Mesenchymal stem cell (in vitro differentiated cells and primary cell): ENCODE measurements around the gene SYTL2.

ENCODE experiments used
- DNase-seq: peaks from one replicate; pipeline ENCODE4 v3.0.0-alpha.2; 2013
- H2AFZ ChIP-seq: one replicate; pipeline ENCODE4 v1.6.1; 2013; ENCODE audit warnings: low read depth, mild to moderate bottlenecking, control low read depth, inconsistent platforms, low read length, moderate library complexity
- H2AK5ac ChIP-seq: 2 replicates; pipeline ENCODE4 v1.6.1; 2013; ENCODE audit warnings: low read length, moderate library complexity, mild to moderate bottlenecking, inconsistent platforms; ENCODE audit not compliant: severe bottlenecking
- H2BK120ac ChIP-seq: one replicate; pipeline ENCODE4 v1.6.1; 2013; ENCODE audit warnings: low read depth, mild to moderate bottlenecking, inconsistent platforms, low read length, moderate library complexity
- H2BK12ac ChIP-seq, 2 experiments: one replicate each; pipeline ENCODE4 v1.6.1; 2013; ENCODE audit warnings: inconsistent platforms in 2 of 2, low read length in 2 of 2, mild to moderate bottlenecking in 2 of 2, moderate library complexity in 2 of 2, control low read depth in 1 of 2
- H2BK15ac ChIP-seq: one replicate; pipeline ENCODE4 v1.6.1; 2013; ENCODE audit warnings: mild to moderate bottlenecking, low read depth, inconsistent platforms; ENCODE audit not compliant: poor library complexity, severe bottlenecking
- H2BK5ac ChIP-seq: 2 replicates; pipeline ENCODE4 v1.6.1; 2013; ENCODE audit warnings: low read depth, mild to moderate bottlenecking, low read length, control low read depth, inconsistent platforms; ENCODE audit not compliant: poor library complexity, severe bottlenecking
- H3K14ac ChIP-seq, 2 experiments: one replicate each; pipeline ENCODE4 v1.6.1; 2013; ENCODE audit warnings: inconsistent platforms in 2 of 2, low read length in 2 of 2, control low read depth in 1 of 2, mild to moderate bottlenecking in 1 of 2, moderate library complexity in 1 of 2
- H3K18ac ChIP-seq, 2 experiments: one replicate each; pipeline ENCODE4 v1.6.1; 2013; ENCODE audit warnings: inconsistent platforms in 2 of 2, low read length in 2 of 2, control low read depth in 1 of 2, low read depth in 1 of 2, mild to moderate bottlenecking in 1 of 2
- H3K23ac ChIP-seq, 2 experiments: one replicate each; pipeline ENCODE4 v1.6.1; 2013; ENCODE audit warnings: inconsistent platforms in 2 of 2, low read length in 2 of 2, mild to moderate bottlenecking in 2 of 2, moderate library complexity in 2 of 2, control low read depth in 1 of 2
- H3K27ac ChIP-seq: 2 replicates; pipeline ENCODE4 v1.5.1; 2013; ENCODE audit warnings: mild to moderate bottlenecking, moderate library complexity, low read length, control low read depth, inconsistent platforms; ENCODE audit not compliant: poor library complexity, severe bottlenecking
- H3K27me3 ChIP-seq, 2 experiments: 2 replicates each; pipeline versions ENCODE4 v1.6.1 to v1.7.0; 2013; ENCODE audit warnings: low read length in 2 of 2, mild to moderate bottlenecking in 2 of 2, moderate library complexity in 2 of 2, control low read depth in 1 of 2, inconsistent platforms in 1 of 2; ENCODE audit not compliant: control insufficient read depth in 1 of 2, insufficient read depth in 1 of 2
- H3K36me3 ChIP-seq, 2 experiments: 2 replicates each; pipeline versions ENCODE4 v1.6.1 to v1.7.0; 2013; ENCODE audit warnings: low read length in 2 of 2, control low read depth in 1 of 2, inconsistent platforms in 1 of 2, low read depth in 1 of 2, mild to moderate bottlenecking in 1 of 2; ENCODE audit not compliant: insufficient read depth in 2 of 2, control insufficient read depth in 1 of 2
- H3K4ac ChIP-seq, 2 experiments: one replicate each; pipeline ENCODE4 v1.6.1; 2013; ENCODE audit warnings: inconsistent platforms in 2 of 2, low read length in 2 of 2, mild to moderate bottlenecking in 2 of 2, moderate library complexity in 2 of 2, control low read depth in 1 of 2, low read depth in 1 of 2
- H3K4me1 ChIP-seq: 2 replicates; pipeline ENCODE4 v1.6.1; 2013; ENCODE audit warnings: low read depth, low read length, control low read depth; ENCODE audit not compliant: control insufficient read depth, insufficient read depth
- H3K4me2 ChIP-seq: 2 replicates; pipeline ENCODE4 v1.6.1; 2013; ENCODE audit warnings: low read length, mild to moderate bottlenecking, inconsistent platforms; ENCODE audit not compliant: poor library complexity, severe bottlenecking
- H3K4me3 ChIP-seq, 2 experiments: 2 replicates each; pipeline versions ENCODE4 v1.5.1 to v1.7.0; 2013; ENCODE audit warnings: low read length in 2 of 2, mild to moderate bottlenecking in 2 of 2, control low read depth in 1 of 2, low read depth in 1 of 2; ENCODE audit not compliant: insufficient read depth in 1 of 2
- H3K79me1 ChIP-seq: replicated peaks from 2 replicates; pipeline ENCODE4 v1.6.1; 2013; ENCODE audit warnings: mild to moderate bottlenecking, control low read depth, low read length, inconsistent platforms; ENCODE audit not compliant: poor library complexity, severe bottlenecking
- H3K9ac ChIP-seq: 2 replicates; pipeline ENCODE4 v1.7.0; 2013; ENCODE audit warnings: mild to moderate bottlenecking, low read length, moderate library complexity
- H3K9me3 ChIP-seq: 2 replicates; pipeline ENCODE4 v1.7.0; 2013; ENCODE audit warnings: mild to moderate bottlenecking, low read length; ENCODE audit not compliant: control insufficient read depth
- H4K8ac ChIP-seq: one replicate; pipeline ENCODE4 v1.6.1; 2013; ENCODE audit warnings: inconsistent platforms, mild to moderate bottlenecking, low read length, moderate library complexity
- H4K91ac ChIP-seq: one replicate; pipeline ENCODE4 v1.6.1; 2013; ENCODE audit warnings: mild to moderate bottlenecking, low read length, inconsistent platforms
- WGBS: methylation state at CpG from one replicate; pipeline ENCODE4 v1.1.7; 2013; ENCODE audit warnings: mixed read lengths; 5-methylcytosine and 5-hydroxymethylcytosine counted together

Gene SYTL2

DNA sequence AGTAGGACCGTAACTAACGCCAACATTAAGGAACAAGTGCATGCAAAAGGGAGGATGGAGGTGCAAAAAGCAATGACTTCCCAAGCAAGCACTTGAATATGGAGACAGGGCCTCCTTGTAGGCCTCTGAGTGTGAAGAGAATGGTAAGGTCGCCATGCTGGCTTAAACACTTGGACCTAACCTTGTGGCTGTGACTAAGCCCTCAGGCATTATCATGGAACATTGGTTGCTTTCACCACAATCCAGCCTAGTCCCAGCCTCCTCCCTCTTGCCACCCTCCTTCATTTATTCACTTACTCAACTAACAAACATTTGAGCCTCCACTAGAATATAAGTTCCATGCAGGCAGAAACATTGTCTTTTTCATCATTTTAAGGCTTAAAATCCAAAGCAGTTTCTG, 11.9 kb upstream of the SYTL2 start:
- no peak overlapping the region for H2BK5ac ChIP-seq
- no peak overlapping the region for H2BK120ac ChIP-seq
- H3K9me3 ChIP-seq = no peaks in the 10 kb centered on the region
- H4K8ac ChIP-seq = no peak overlapping the region
- H4K91ac ChIP-seq = no peak overlapping the region
- H3K9ac ChIP-seq = no peak overlapping the region
- no peak overlapping the region for H2BK12ac ChIP-seq
- H3K4me1 ChIP-seq = peaks cover 8% of the 10 kb centered on the region
- 90% methylated on average over 3 of the region's 3 CpGs for WGBS
- H2AFZ ChIP-seq = no peak overlapping the region
- H3K23ac ChIP-seq = no peak overlapping the region
- no peaks in the 10 kb centered on the region for H3K27me3 ChIP-seq
- H2BK15ac ChIP-seq = no peak overlapping the region
- no peaks in the 10 kb centered on the region for H3K36me3 ChIP-seq
- H3K27ac ChIP-seq = no peak overlapping the region
- H2AK5ac ChIP-seq = no peak overlapping the region
- no peaks in the 10 kb centered on the region for H3K79me1 ChIP-seq
- H3K18ac ChIP-seq = no peak overlapping the region
- no peak overlapping the region for H3K4ac ChIP-seq
- H3K14ac ChIP-seq = no peak overlapping the region
- peak; percentile 64 for DNase-seq
- H3K4me3 ChIP-seq = no peak overlapping the region
- no peak overlapping the region for H3K4me2 ChIP-seq

DNA sequence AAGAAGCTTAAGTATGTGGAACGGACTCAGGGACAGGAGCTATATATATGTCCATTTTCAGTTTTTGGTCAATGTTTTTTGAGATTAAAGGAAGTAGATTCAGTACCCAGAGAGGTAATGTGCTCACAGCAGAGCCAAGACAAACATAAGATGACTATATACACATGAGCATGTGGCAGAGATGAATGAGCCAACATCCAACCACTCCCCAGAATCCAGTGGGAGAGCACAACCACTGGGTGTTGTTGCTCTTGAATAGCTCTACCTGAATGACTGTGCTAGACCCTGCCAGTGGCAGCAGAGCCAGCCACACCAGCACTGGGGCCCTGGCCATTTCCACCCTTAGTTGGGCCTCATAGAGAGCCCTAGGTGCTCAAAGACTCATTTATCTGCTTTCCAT, 10.7 kb upstream of the SYTL2 start:
- Histone ChIP-seq H3K79me1 (no peaks in the 10 kb centered on the region), H2BK12ac (no peak overlapping the region), H3K27me3 (no peaks in the 10 kb centered on the region), H3K36me3 (no peaks in the 10 kb centered on the region), H2BK15ac (no peak overlapping the region), H3K23ac (no peak overlapping the region), H3K14ac (peak overlapping the region in 1 of 2 experiments; percentile 76), H3K18ac (no peak overlapping the region), H4K91ac (no peak overlapping the region), H2AFZ (no peak overlapping the region), H3K4me3 (no peak overlapping the region), H2BK120ac (no peak overlapping the region), H2BK5ac (no peak overlapping the region), H4K8ac (no peak overlapping the region), H3K9ac (no peak overlapping the region), H3K27ac (no peak overlapping the region), H3K4ac (no peak overlapping the region), H3K4me1 (peaks cover 8% of the 10 kb centered on the region), H2AK5ac (no peak overlapping the region), H3K9me3 (no peaks in the 10 kb centered on the region), H3K4me2 (no peak overlapping the region)
- 90% methylated on average over 1 of the region's 1 CpG for WGBS
- no peak for DNase-seq

DNA sequence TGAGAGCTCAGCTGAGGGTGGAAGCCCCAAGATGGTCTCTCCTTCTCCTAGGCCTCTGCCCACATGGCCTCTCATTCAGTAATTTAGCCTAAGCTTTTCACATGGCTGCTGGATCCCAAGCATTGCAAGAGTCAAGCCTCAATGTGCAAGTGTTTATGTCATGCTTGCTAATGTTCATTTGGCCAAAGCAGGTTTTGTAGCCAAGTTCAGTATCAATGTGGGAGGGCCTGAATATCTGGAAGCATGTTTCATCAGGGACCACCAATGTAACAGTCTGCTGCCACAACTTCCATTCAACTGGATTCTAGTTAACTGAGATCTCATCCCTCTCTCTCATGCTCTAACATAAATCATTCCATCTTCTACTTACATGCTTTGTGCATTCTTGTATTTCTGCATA, 8.5 kb upstream of the SYTL2 start:
- Histone ChIP-seq H3K4ac (no peak overlapping the region), H4K8ac (no peak overlapping the region), H3K79me1 (no peaks in the 10 kb centered on the region), H2AK5ac (no peak overlapping the region), H3K36me3 (no peaks in the 10 kb centered on the region), H4K91ac (no peak overlapping the region), H3K27me3 (no peaks in the 10 kb centered on the region), H3K27ac (no peak overlapping the region), H3K9me3 (no peaks in the 10 kb centered on the region), H2BK15ac (no peak overlapping the region), H3K23ac (no peak overlapping the region), H3K18ac (no peak overlapping the region), H2BK5ac (no peak overlapping the region), H2BK12ac (no peak overlapping the region), H2BK120ac (no peak overlapping the region), H3K14ac (no peak overlapping the region), H2AFZ (no peak overlapping the region), H3K9ac (no peak overlapping the region), H3K4me2 (no peak overlapping the region), H3K4me3 (no peak overlapping the region), H3K4me1 (peaks cover 4% of the 10 kb centered on the region)
- no peak for DNase-seq

DNA sequence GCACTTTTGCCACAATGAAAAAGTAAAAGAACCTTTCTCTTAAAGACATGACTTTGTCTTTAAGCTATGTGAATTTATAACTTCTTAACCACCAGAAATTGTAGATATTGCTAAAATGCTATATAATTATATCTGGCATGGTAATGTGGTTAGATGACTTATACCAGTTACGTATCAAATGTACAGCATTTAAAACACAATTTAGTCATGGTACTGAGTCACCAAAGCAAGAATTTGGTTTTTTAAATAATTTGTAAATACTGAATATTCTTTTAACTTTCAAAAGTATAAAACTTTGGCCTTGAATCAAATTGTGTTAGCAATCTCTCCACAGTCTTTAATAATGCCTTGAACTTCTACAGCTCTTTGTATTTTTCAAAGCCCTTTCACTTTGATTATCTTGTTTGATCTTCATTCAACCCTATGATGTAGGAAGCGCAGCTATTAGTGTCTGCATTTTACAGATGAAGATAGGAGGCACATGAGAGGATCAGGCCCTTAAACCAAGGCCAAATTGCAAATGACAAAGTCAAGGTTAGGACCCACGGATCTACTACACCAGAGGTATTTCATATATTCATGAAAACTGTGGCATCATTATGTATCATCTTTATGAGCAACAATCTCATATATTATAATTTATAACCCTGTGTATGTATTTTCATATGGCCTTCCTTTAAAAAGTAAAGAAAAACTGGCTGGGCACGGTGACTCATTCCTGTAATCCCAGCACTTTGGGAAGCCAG, 4.4 kb upstream of the SYTL2 start:
- Histone ChIP-seq H3K27ac (no peak overlapping the region), H2BK120ac (no peak overlapping the region), H3K23ac (no peak overlapping the region), H2BK12ac (no peak overlapping the region), H3K27me3 (no peaks in the 10 kb centered on the region), H3K4ac (no peak overlapping the region), H3K9me3 (no peaks in the 10 kb centered on the region), H4K8ac (no peak overlapping the region), H3K4me2 (no peak overlapping the region), H2BK15ac (no peak overlapping the region), H3K79me1 (peaks cover 2% of the 10 kb centered on the region), H3K9ac (peak overlapping the region; percentile 19), H2BK5ac (no peak overlapping the region), H3K4me3 (no peak overlapping the region), H3K4me1 (peaks cover 7% of the 10 kb centered on the region), H4K91ac (no peak overlapping the region), H3K14ac (no peak overlapping the region), H3K36me3 (no peaks in the 10 kb centered on the region), H3K18ac (no peak overlapping the region), H2AK5ac (no peak overlapping the region), H2AFZ (no peak overlapping the region)
- no peak for DNase-seq
- 97% methylated on average over 2 of the region's 4 CpGs for WGBS
